Tibial nerve (tissue), 4 donors: Measurements from ENCODE around the gene RUFY3.

Source experiments
- EP300 ChIP-seq, 2 donors: sonication (generic); formaldehyde crosslinking; IDR thresholded peaks; one replicate each; pipeline ENCODE4 v1.6.1; 2017; ENCODE audit warnings: antibody characterized with exemption in 2 of 2, mild to moderate bottlenecking in 1 of 2
- POLR2A ChIP-seq, 2 donors: fragments of 450-650 bp; IDR thresholded peaks; one replicate each; pipeline ENCODE4 v1.6.1; 2017; ENCODE audit warnings: antibody characterized with exemption in 2 of 2, mild to moderate bottlenecking in 2 of 2, moderate library complexity in 2 of 2
- TF ChIP-seq, protein P1 (sequence below), 5 experiments: fragments of 200-600 bp in 3 of 5; fragments of 450-650 bp in 2 of 5; sonication (generic) in 3 of 5; IDR thresholded peaks; one replicate each; pipeline ENCODE4 v1.5.1; 2016 to 2019; ENCODE audit warnings: antibody characterized with exemption in 5 of 5, mild to moderate bottlenecking in 3 of 5, moderate library complexity in 2 of 5

DNA sequence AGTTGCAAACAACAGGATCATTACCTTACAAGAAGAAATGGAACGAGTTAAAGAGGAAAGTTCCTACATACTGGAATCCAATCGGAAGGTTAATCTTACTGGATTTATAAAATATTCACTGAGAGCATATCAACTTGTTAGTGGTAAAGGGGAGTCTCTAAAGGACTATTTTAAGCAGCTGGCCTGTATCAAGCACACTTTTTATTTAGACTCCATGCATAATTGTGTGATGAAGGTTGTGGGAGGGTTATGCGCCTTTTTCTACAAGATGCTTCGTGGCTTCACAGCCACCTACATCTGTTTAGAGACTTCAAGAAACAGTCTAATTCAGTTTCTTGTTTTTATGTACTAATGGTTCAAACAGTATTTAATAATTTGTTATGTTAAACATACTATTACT is 61.3 kb downstream of the RUFY3 start:
- TF ChIP-seq, protein P1, sequence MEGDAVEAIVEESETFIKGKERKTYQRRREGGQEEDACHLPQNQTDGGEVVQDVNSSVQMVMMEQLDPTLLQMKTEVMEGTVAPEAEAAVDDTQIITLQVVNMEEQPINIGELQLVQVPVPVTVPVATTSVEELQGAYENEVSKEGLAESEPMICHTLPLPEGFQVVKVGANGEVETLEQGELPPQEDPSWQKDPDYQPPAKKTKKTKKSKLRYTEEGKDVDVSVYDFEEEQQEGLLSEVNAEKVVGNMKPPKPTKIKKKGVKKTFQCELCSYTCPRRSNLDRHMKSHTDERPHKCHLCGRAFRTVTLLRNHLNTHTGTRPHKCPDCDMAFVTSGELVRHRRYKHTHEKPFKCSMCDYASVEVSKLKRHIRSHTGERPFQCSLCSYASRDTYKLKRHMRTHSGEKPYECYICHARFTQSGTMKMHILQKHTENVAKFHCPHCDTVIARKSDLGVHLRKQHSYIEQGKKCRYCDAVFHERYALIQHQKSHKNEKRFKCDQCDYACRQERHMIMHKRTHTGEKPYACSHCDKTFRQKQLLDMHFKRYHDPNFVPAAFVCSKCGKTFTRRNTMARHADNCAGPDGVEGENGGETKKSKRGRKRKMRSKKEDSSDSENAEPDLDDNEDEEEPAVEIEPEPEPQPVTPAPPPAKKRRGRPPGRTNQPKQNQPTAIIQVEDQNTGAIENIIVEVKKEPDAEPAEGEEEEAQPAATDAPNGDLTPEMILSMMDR (IDR thresholded peaks at IDR 0.05) = no peak
- TF ChIP-seq EP300 (IDR thresholded peaks at IDR 0.05) = no peak
- TF ChIP-seq POLR2A (IDR thresholded peaks at IDR 0.05) = no peak
